Measurements from ENCODE around the gene RUFY1. TPM values are rescaled to one million over a fixed set of nuclear protein-coding genes. Genes with fewer than 3 reads are reported as not detected.
A peak's percentile ranks its signal among the peaks of the same experiment; 100 is the strongest.
"Not testable (repeated sequence)": the region's sequence is repeated elsewhere in the genome, so short reads cannot be mapped to it uniquely, and the experiment has no call there.

The RUFY1 gene
- total RNA-seq, 1 donor from 2014 or later = 47.9 TPM

DNA sequence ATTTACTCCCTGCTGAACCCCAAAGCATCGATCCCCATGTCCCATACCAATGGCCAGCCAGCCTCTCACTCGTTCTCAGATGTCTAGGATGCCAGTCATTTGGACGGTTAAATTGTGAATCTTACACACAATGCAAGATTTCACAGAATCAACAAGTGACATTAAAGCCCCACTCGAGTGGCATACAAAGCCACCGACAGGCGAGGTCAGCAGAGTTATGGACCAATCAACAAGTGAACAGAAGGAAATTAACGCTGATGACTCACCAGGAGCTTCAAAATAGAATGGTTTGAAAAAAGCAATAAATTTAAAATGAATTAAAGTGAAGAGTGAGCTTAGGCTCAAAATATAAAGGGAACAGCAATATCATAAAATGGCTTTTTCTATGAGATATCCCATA lies 8.2 kb upstream of the RUFY1 start:
- DNase-seq = no peak

DNA sequence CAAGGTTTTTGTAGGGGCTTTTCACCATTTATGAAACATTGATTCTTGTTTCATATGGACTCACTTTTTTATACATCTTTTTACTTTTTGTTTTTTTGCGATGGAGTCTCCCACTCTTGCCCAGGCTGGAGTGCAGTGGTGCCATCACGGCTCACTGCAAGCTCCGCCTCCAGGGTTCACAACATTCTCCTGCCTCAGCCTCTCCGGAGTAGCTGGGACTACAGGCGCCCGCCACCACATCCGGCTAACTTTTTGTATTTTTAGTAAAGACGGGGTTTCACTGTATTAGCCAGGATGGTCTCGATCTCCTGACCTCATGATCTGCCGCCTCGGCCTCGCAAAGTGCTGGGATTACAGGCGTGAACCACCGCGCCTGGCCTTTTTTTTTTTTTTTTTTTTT lies 7.1 kb upstream of the RUFY1 start:
- not testable (repeated sequence) for DNase-seq

DNA sequence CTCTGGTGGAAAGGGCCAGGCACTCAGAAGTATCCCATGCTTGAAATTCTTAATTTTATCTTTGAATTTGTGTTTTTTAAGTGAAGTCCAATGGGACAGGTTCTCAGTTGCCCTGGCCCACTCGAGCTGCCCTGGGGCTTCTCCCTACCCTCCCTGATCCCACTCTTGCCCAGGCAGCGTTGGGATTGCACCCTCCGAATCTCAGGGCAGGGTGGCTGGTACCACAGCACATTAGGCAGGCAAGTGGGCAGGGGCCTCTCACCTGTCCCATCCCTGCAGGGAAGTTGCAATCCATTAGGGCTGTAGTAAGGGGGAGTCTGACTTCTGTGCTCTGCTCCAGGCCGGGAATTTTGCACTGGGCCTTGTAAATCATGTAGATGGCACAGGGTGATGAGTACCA lies 2.7 kb downstream of the RUFY1 start:
- DNase-seq = no peak

DNA sequence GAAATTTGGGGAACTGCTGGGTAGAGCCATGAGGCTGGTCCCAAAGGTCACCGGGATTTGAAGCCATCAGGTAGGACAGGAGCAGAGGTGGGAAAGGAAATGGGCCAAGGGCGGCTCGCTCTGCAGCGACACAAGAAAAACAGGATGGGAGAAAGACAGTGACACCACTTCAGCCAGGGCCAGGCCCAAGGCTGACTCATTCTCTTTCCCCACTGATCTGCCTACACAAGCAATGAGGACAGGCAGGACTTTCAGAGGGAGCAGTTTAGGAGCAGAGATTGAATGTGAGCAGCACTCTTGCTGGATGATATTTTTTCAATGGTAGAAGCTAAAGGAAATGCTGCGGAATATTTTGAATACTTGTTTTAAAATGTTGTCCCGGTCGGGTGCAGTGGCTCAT lies 3.5 kb downstream of the RUFY1 start:
- no peak for DNase-seq

DNA sequence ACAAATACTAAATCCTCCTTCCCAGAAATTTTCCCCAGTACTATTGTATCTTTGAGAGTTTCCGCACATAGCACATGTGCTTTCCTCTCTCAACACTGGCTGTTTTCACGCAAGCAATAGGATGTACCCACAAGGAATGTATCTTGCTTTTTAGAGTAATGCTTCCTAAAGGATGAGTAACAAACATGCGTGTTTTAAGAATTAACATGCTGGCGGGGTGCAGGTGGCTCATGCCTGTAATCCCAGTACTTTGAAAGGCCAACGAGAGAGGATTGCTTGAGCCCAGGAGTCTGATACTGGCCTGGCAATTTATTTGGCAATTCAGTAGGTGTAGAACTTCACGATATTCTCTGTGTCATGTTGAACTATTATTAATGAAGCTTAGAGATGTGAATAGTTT lies 4.6 kb downstream of the RUFY1 start:
- no peak for DNase-seq

DNA sequence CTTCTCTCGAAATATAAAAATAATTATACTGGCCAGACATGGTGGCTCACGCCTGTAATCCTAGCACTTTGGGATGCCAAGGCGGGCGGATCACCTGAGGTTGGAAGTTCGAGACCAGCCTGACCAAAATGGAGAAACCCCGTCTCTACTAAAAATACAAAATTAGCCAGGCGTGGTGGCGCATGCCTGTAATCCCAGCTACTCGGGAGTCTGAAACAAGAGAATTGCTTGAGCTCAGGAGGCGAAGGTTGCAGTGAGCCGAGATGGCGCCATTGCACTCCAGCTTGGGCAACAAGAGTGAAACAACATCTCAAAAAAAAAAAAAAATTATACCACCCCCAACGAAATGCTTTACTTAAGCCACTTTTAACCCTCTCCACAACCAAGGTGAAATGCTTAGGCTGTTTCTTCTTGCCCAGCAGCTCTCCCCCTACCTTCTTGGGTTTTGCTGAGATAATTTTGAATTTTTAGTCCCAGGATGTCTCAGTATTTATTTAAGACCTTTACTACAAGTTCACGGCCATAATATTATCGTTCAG lies 8.0 kb downstream of the RUFY1 start:
- DNase-seq = not testable (repeated sequence)

DNA sequence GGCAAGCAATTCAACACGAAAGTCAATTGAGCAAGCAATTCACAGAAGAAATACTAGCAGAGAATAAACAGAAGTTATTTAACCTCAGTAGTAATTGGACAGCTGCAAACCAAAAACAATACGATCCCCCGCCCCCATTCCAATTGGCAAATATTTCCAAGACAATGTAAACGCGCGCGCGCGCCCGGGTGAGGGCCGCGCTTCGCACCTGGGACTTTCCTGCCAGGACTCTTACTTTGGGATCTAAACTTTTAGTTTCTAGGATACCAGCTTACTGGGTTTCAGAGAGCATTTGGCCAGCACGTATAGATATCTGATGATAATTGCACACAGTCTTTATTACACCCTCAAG lies 8.6 kb downstream of the RUFY1 start:
- no peak for DNase-seq

DNA sequence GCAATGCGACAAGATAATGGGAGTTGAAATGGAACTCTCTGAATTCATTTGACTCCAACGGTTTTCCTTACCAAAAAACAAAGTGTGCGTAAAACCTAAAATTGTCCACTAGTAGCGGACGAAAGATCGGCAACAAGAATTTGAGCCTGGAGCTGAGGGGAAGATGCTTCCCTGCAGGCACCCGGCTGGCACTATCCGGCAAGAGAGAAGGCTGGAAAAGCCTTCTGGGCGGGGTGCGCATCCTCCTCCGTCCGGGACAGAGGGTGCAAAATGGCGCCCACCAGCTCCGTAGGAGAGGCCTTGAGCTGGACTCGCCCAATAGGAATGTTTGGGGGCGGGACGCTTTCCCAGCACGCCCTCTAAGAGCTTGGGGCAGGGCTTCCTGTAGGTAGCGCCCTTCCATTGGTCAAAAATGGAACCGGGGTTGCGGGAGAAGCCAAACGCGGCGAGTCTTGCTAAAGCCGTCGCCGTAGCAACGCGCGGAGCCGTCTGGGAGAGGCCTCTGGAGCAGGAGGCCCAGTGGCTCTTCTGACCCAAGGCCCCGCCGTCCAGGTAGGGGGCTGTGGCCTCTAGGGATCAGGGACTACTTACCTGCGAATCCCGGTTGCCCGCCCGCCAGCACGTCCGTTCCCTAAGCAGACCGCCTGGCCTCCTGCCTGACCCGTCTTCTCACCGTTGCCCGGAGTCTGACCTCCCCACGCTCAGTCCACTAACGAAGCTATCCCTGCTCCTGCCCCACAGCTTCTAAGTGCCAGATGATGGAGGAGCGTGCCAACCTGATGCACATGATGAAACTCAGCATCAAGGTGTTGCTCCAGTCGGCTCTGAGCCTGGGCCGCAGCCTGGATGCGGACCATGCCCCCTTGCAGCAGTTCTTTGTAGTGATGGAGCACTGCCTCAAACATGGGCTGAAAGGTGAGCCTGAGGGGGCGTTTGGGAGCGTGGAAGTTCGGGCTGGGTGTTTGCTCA lies 9.2 kb downstream of the RUFY1 start:
- peak; percentile 99 for DNase-seq

DNA sequence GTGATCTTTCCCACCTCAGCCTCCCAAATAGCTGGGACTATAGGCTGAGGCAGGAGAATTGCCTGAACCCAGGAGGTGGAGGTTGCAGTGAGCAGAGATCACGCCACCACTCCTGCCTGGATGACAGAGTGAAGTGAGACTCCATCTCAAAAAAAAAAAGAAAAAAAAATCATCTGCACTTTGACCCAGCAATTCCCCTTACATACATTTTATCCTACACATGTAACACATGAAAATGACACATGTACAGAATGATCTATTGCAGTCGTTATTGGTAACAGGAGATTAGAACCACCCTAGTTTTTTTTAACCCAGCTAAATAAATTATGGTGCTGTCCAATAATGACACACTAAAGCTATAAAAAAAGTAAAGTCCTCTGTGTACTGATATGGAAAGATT lies 14.2 kb downstream of the RUFY1 start:
- no peak for DNase-seq

DNA sequence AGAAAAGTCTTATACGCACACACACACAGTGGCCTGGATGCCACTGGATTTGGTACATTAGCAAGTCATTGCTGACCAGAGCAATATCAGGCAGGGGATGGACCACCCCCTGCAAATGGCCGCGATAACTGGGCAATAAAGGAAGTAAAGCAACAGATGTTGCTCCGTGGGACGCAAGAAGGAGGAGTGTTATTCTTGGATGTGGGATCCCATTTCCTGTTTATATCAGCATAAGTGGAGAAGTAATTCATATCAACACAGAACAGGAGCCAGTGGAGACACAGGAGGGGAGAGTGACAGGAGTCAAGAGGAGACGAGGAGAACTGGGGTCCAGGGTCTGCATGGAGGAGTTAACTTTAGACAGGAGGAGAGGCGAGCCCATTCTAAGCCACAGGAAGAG lies 18.4 kb downstream of the RUFY1 start:
- DNase-seq = no peak

DNA sequence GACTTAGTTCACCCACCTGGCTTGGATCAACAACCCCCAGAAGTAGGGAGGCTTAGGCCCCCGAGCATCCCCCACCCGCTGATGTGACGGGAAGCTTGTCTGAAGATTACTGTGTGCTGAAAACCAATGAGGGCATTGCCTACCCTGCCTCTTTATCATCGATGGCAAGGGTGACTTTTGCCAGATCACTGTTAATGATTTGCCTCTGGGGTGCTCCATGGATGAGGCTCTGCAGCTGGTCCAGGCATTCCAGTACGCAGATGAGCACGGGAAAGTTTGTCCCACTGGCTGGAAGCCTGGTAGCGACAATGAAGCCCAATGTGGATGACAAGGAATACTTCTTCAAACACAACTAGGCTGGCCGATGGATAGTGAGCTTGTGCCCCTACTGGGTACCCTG lies 22.0 kb downstream of the RUFY1 start:
- DNase-seq = no peak

DNA sequence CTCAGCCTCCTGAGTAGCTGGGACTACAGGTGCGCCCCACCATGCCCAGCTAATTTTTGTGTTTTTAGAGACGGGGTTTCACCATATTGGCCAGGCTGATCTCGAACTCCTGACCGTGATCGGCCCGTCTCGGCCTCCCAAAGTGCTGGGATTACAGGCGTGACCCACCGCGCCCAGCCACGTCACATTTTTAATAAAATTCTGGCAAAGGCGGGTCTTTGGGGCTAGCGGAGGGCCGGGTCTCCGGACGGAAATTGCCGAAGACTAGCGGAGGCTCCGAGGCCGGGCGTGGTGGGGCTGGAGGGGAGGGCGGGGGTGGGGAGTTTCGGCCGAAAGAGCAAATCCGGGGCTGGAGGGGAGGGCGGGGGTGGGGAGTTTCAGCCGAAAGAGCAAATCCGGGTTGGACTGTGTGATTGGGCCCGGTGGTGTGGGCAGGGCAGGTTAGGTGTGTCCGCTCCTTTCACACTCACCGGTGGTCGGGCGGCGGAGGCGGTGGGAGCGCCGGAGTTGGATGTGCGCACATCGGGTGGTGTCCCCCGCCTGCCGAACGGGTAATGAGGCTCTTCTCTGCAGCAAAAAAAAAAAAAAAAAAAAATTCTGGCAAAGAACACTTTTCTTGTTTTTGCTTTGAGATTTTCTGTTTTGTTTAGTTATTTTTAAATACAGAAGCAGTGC lies 27.1 kb downstream of the RUFY1 start:
- no peak for DNase-seq

DNA sequence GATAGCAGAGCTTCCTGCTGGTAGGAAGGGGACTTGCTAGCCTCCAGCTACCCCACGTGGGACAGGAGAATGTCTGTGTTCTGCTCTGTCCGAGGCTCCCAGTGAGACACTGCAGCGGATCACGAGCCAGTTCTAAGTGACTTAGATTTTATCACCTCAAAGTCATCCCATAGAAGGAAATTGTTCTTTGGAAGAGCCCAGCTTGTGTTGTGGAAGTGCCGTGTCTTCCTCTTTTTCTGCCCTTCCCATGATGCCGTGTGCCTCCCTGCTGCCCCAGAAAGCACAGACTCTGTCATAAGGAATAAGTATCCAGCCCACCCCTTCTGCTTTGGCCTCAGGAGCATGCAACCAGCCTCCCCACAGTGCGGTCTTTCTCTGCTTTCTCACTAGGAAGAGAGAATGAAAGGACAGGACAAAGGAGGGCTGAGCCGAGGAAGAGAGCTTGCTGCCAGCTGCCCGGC lies 35.6 kb downstream of the RUFY1 start:
- no peak for DNase-seq

DNA sequence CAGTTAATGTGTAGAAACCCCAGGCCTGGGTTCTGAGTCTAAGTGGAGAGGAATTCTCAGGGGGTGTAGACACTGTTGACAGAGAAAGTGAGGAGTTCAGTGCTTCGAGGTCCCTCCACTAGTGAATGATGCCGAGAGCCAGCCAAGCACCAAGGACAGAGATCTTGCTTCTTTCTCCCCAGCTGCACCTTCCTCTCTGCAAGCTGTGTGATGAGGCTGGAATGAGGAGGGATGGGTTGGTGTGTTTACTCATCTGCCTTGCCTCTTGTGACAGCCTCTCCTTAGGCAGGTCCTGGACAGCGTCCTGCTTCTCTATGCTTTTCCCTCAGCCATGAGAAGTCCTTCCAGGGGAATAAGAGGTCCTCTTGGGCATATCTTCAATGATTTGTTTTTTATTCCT lies 37.8 kb downstream of the RUFY1 start:
- DNase-seq = no peak

DNA sequence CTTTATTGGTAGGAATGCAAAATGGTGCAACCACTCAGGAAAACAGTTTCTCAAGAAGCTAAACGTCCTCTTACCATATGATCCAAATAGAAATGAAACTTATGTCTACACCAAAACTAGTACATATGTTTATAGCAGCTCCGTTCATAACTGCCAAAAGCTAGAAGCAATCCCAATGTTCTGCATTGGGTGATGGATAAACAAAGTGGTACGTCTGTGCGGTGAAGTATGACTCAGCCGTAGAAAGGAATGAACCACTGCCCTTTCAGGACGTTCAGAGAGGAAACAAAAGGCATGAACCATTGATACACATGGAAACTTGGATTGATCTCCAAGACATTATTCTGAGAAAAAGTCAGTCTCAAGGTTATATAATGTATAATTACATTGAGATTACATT lies 45.6 kb downstream of the RUFY1 start:
- DNase-seq = no peak

DNA sequence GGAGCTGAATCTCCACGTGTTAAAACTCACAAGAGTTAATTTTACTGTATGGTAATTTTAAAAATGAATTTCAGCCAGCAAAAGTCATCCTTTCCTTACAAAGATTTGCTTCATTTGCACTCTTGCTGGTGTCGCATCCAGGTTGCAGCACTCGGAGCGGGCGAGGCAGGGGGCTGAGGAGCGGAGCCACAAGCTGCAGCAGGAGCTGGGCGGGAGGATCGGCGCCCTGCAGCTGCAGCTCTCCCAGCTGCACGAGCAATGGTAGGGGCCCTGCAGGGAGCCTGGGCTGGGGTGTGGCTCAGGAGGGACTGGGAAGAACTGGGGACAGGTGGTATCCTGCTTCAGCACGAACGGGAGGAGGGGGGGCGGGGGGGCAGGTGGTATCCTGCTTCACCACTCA lies 46.1 kb downstream of the RUFY1 start:
- DNase-seq = no peak

DNA sequence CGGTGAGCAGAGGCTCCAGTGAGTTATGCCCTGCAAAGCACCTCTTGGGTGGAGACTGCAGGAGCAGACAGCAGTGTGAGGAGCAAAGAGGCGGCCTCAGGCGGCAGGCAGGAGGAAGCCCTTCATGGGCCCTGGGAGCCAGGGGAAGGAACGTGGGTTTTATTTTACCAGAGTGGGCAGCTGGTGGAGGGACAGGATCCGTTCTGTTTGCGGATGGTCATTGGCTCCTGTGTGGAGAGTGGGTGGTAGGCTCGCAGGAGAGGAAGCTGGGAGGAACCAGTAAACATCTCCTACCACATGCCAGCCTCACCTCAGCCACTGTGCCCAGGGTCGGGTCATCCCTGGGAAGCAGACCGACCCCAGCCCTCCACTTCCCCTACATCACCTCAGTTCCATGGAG lies 48.7 kb downstream of the RUFY1 start:
- DNase-seq = no peak

DNA sequence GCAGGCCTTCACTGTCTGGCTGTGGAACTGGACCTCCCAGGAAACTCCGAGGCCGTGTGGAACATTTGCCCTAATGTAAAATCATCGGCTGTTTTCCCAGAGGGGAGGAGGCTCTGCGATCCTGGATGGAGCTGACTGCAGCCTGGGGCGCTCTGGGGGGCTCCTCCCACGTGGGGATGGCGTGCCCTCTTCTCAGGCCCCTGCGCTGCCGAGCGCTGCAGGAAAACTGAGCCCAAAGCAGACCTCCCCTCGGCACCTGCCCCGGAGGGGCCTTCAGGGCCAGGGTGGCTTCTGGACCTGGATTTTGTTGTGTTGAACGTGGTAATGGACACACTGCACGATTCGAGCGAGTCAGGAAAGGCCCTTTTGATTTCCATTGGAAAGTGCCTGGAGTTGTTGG lies 49.2 kb downstream of the RUFY1 start:
- no peak for DNase-seq

DNA sequence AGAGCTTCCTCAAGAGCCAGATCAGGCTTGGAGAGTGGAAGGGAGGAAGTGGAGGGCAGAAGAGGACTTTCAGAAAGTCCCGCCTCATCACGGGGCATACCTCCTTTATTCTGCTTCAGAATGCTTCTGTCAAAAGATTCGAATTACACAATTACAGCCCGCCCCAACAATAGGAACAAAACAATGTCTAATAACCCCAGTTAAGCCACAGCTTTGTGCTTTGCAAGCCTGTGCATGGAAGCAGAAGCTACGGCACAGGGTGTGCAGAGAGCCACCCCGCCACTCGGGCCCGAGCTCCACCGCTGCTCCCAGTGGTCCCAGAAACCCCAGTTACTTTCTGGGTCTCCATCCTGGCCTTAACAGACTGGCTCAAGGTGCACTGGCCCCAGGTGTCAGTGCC lies 49.6 kb downstream of the RUFY1 start:
- no peak for DNase-seq

DNA sequence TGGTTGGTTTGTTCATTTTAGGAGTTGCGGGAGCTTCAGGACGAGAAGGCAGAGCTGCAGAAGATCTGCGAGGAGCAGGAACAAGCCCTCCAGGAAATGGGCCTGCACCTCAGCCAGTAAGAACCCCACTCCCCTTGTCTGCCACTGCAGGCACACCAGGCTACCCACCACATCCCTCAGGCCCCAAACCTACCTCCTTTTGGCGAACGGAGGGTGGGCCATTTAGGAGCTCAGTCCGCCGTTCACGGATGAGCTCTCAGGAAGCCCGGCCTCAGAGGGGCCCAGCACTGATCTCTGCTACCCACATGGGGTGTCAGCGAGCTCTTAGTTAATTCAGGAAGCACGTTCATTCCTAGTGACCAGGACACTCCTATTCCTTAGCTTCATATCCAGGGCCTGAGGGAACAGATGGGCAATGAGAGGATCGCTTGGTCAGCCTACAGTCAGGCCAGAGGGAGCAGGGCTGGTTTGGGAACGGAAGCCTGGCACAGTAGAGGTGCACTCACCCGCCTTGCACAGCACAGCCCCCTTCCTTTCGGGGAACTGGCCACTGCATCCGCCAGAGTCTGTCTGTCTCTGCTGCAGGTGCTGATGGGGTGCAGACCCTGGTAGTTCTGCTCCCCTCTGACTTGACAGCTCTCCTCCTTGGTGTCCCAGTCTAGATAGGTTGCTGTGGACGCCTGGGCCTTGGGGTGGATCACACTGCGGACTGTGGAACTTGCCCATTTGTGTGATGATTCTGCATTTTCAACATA lies 51.7 kb downstream of the RUFY1 start:
- DNase-seq = no peak

DNA sequence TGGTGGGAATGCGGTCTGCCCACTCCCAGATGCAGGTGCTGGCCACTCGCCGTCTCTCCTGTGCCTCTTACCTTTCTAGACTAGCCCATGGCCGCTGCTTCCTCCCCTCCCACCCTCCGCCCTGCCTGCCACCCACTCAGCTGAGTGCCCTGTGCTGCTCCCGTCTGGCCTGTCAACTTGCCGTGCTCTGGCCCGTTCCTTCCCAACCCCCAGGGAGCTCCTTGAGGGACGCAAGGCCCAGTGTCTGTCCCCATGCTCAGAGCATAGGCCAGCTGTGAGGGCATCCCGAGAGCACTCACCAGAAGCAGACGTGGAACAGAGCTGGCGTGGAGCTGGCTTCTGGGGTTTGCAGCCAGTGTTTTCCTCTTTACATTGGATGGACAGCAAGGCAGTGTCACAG lies 53.0 kb downstream of the RUFY1 start:
- DNase-seq = no peak

DNA sequence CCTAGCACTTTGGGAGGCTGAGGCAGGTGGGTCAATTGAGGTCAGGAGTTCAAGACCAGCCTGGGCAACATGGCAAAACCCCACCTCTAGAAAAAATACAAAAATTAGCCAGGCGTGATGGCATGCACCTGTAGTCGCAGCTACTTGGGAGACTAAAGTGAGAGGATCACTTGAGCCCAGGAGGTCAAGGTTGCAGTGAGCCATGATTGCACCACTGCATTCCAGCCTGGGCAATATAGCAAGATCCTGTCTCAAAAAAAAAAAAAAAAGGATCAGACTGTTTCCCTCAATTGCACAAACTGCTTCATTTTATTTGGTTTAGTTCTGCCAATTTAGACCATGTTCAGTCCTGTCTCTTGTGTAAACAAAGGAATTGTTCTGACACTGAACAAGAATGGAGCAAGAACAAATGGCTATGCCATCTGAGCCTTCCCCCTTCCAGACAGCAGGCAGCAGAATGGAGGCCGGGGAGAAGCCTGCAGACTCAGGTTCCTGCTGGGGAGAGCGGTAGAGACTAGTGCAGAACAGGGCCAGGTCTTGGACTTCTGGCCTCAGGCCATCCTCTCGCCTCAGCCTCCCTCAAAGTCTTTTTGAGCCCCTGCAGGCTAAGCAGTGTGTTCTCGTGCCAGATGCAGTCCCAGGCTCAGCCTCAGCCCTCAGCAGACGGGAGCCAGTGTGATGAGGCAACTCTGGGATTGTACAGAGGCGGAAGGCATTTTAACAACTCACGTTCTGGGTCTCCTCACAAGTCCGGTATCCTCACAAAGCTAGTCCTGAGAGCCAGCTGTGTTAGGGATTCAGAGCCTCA lies 54.9 kb downstream of the RUFY1 start:
- DNase-seq = no peak

Data from skin of body (tissue), 2 donors.